Measurements from ENCODE around the gene FHOD1. TPM values are rescaled to one million over a fixed set of nuclear protein-coding genes. Genes with fewer than 3 reads are reported as not detected.
A peak's percentile ranks its signal among the peaks of the same experiment; 100 is the strongest.

The FHOD1 gene
- total RNA-seq, 1 experiment from 2014 or later: 96.4 TPM

- H3K4me3 ChIP-seq (ENCODE audit: low read depth, low read length, poor library complexity, severe bottlenecking): peak overlapping the region; percentile 69
- DNase-seq (ENCODE audit: low spot score): no peak
- H3K27ac ChIP-seq (ENCODE audit: low read depth, low read length, poor library complexity, severe bottlenecking): peak overlapping the region; percentile 80
- no peaks in the 10 kb centered on the region for H3K36me3 ChIP-seq (ENCODE audit: insufficient read depth, low read length, poor library complexity, severe bottlenecking)
- ChIA-PET CTCF (interaction anchor here (1.8 kb wide), 1 partner anchor 122 kb away, joined by 4 read pairs; no protein-coding TSS in a partner anchor), POLR2A (ENCODE audit: low non-redundant PET) (no interaction called here)
- H3K27me3 ChIP-seq (replicated peaks; ENCODE audit: insufficient read depth, low read depth, low read length, poor library complexity): no peaks in the 10 kb centered on the region
- no TSS peak for BruUV-seq (replicated peaks)
- no peak for TF ChIP-seq CTCF (conservative IDR thresholded peaks at IDR 0.05; ENCODE audit: low read depth, low read length)
- no peak for TF ChIP-seq EZH2 (IDR thresholded peaks at IDR 0.05; ENCODE audit: borderline replicate concordance, low read depth, low read length, poor library complexity, severe bottlenecking)
- no peaks in the 10 kb centered on the region for H3K4me1 ChIP-seq (ENCODE audit: insufficient read depth, low read length, poor library complexity, severe bottlenecking)
- no peaks in the 10 kb centered on the region for H3K9me3 ChIP-seq (ENCODE audit: low read depth, low read length, poor library complexity, severe bottlenecking)
- intact Hi-C loops (cut with micrococcal nuclease; ENCODE audit: unreplicated experiment): no loop called here
Observed at GRCh38 chr16:67277999-67278772, 30.9 kb upstream of the FHOD1 start.

GRCh38 chr16:67277294-67277998 lies 30.2 kb upstream of the FHOD1 start:
- Histone ChIP-seq H3K4me1 (ENCODE audit: insufficient read depth, low read length, poor library complexity, severe bottlenecking) (no peaks in the 10 kb centered on the region), H3K27me3 (replicated peaks; ENCODE audit: insufficient read depth, low read depth, low read length, poor library complexity) (no peaks in the 10 kb centered on the region), H3K36me3 (ENCODE audit: insufficient read depth, low read length, poor library complexity, severe bottlenecking) (no peaks in the 10 kb centered on the region), H3K27ac (ENCODE audit: low read depth, low read length, poor library complexity, severe bottlenecking) (no peak overlapping the region), H3K4me3 (ENCODE audit: low read depth, low read length, poor library complexity, severe bottlenecking) (peak overlapping the region; percentile 69), H3K9me3 (ENCODE audit: low read depth, low read length, poor library complexity, severe bottlenecking) (no peaks in the 10 kb centered on the region)
- CTCF ChIA-PET: interaction anchor here (1.8 kb wide), 1 partner anchor 122 kb away, joined by 4 read pairs; no protein-coding TSS in a partner anchor
- intact Hi-C loops (cut with micrococcal nuclease; ENCODE audit: unreplicated experiment): no loop called here
- POLR2A ChIA-PET (ENCODE audit: low non-redundant PET): no interaction called here
- BruUV-seq (replicated peaks): TSS peak; percentile 27
- TF ChIP-seq EZH2 (IDR thresholded peaks at IDR 0.05; ENCODE audit: borderline replicate concordance, low read depth, low read length, poor library complexity, severe bottlenecking) (no peak), CTCF (conservative IDR thresholded peaks at IDR 0.05; ENCODE audit: low read depth, low read length) (no peak)
- no peak for DNase-seq (ENCODE audit: low spot score)

- Histone ChIP-seq H3K27ac (ENCODE audit: low read depth, low read length, poor library complexity, severe bottlenecking) (no peak overlapping the region), H3K27me3 (replicated peaks; ENCODE audit: insufficient read depth, low read depth, low read length, poor library complexity) (no peaks in the 10 kb centered on the region), H3K9me3 (ENCODE audit: low read depth, low read length, poor library complexity, severe bottlenecking) (no peaks in the 10 kb centered on the region), H3K36me3 (ENCODE audit: insufficient read depth, low read length, poor library complexity, severe bottlenecking) (no peaks in the 10 kb centered on the region), H3K4me1 (ENCODE audit: insufficient read depth, low read length, poor library complexity, severe bottlenecking) (no peaks in the 10 kb centered on the region), H3K4me3 (ENCODE audit: low read depth, low read length, poor library complexity, severe bottlenecking) (no peak overlapping the region)
- CTCF ChIA-PET: no interaction called here
- intact Hi-C loops (cut with micrococcal nuclease; ENCODE audit: unreplicated experiment): no loop called here
- DNase-seq (ENCODE audit: low spot score): no peak
- TF ChIP-seq EZH2 (IDR thresholded peaks at IDR 0.05; ENCODE audit: borderline replicate concordance, low read depth, low read length, poor library complexity, severe bottlenecking) (no peak), CTCF (conservative IDR thresholded peaks at IDR 0.05; ENCODE audit: low read depth, low read length) (no peak)
- BruUV-seq (replicated peaks): no TSS peak
- POLR2A ChIA-PET (ENCODE audit: low non-redundant PET): no interaction called here
Observed at GRCh38 chr16:67275321-67275720, 28.0 kb upstream of the FHOD1 start.
